Fibroblast of mammary gland (primary cell): Measurements from ENCODE around the gene PSMA7.

Experiments used
- DNase-seq: peaks from one replicate; pipeline ENCODE4 v3.0.0-alpha.2; 2010; ENCODE audit warnings: low read depth
- H3K4me3 ChIP-seq: 2 replicates; pipeline ENCODE4 v1.5.1; 2011; ENCODE audit warnings: low read depth, mild to moderate bottlenecking, low read length, moderate library complexity; ENCODE audit not compliant: control insufficient read depth
- TF ChIP-seq, protein P1 (sequence below): conservative IDR thresholded peaks from 2 replicates; pipeline ENCODE4 v1.5.1; 2011; ENCODE audit warnings: low read depth, low read length, inconsistent platforms; ENCODE audit not compliant: control insufficient read depth, insufficient read depth

PSMA7 gene

DNA sequence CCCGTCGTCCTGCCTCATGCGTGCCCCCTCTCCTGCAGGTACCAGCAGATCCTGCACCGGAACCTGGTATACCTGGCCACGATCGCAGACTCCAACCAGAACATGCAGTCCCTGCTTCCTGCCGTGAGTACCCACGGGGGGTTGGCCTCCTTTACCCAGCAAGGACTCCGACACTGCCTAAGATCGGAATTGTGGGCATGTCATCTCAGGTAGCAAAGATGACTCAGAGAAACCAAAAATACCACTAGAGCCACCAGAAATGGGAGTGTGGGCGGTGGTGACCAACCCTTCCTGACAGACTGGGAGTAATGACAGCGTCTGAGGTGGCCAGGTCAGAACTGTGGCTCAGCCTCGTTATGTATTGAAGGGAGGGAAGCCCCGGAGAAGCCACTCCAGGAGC is 16.6 kb upstream of the PSMA7 start:
- TF ChIP-seq, protein P1, sequence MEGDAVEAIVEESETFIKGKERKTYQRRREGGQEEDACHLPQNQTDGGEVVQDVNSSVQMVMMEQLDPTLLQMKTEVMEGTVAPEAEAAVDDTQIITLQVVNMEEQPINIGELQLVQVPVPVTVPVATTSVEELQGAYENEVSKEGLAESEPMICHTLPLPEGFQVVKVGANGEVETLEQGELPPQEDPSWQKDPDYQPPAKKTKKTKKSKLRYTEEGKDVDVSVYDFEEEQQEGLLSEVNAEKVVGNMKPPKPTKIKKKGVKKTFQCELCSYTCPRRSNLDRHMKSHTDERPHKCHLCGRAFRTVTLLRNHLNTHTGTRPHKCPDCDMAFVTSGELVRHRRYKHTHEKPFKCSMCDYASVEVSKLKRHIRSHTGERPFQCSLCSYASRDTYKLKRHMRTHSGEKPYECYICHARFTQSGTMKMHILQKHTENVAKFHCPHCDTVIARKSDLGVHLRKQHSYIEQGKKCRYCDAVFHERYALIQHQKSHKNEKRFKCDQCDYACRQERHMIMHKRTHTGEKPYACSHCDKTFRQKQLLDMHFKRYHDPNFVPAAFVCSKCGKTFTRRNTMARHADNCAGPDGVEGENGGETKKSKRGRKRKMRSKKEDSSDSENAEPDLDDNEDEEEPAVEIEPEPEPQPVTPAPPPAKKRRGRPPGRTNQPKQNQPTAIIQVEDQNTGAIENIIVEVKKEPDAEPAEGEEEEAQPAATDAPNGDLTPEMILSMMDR = no peak
- peak; percentile 49 for DNase-seq
- no peak overlapping the region for H3K4me3 ChIP-seq

- H3K4me3 ChIP-seq = no peak overlapping the region
- DNase-seq = no peak
- TF ChIP-seq, protein P1 = no peak
Observed at GRCh38 chr20:62159052-62159451, 15.9 kb upstream of the PSMA7 start.

- no peak for DNase-seq
- no peak overlapping the region for H3K4me3 ChIP-seq
- TF ChIP-seq, protein P1 = no peak
Observed at GRCh38 chr20:62158541-62158940, 15.3 kb upstream of the PSMA7 start.

DNA sequence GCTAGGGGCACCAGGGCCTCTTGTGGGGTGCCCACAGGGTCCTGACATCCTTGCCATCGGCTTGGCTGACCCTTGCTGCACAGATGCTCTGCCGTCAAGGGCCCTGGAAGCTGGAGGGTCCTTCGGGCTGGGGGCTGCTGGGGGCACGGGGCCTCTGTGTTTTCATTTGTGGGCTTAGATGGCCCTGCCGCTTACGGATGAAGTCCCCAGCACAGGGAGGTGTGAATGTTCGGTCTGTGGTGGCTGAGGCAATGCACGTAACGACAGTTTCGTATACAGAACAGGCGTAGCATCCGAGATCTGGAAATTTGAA is 14.8 kb upstream of the PSMA7 start:
- TF ChIP-seq, protein P1 = no peak
- H3K4me3 ChIP-seq = no peak overlapping the region
- DNase-seq = no peak

GRCh38 chr20:62157387-62158087 is 14.3 kb upstream of the PSMA7 start:
- DNase-seq = no peak
- H3K4me3 ChIP-seq = no peak overlapping the region
- TF ChIP-seq, protein P1 = no peak

DNA sequence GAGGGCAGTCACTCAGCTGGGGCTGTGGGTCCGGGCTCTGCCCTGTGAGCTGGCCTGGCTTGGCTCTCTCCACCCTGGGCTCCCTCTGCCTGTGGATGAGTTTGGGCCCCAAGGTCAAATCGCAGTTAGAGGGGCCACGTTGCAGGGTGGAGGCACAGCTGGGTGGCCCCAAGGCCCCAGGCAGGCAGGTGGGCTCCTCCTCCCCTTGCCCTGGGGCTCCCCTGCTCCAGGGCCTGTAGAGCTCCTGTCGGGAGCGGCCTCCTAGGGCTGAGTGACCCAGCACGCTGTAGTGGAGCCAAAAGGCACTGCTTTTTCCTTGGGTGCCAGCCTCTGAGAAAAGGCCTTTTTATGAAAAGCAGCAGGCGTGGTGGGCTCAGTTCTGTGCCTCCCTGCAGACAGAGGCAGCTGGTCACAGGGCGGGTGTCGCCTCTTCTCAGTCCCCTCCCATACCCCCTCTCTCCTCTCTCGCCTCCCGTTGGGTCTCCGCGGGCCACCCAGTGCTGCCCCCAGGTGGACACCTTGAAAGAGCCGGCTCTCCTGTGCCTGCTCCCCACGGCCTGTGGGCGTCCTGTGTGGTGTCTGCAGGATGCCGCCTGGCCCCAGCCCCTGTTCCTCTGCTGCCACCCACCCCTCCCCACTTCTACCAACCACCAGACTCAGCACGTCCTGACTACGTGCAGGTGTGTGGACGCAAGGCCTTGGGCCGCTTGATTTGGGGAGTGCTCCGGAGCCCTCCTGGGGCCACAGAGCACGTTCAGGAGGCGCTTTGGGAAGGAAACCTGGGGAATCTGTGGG is 13.6 kb upstream of the PSMA7 start:
- H3K4me3 ChIP-seq = no peak overlapping the region
- peak; percentile 36 for DNase-seq
- TF ChIP-seq, protein P1 = peak; percentile 74

GRCh38 chr20:62156254-62156556 is 13.0 kb upstream of the PSMA7 start:
- DNase-seq = no peak
- TF ChIP-seq, protein P1 = no peak
- no peak overlapping the region for H3K4me3 ChIP-seq
